ENCODE data around the gene ARID4B.
"Not testable (repeated sequence)": the region's sequence is repeated elsewhere in the genome, so short reads cannot be mapped to it uniquely, and the experiment has no call there.

Gene ARID4B

DNA sequence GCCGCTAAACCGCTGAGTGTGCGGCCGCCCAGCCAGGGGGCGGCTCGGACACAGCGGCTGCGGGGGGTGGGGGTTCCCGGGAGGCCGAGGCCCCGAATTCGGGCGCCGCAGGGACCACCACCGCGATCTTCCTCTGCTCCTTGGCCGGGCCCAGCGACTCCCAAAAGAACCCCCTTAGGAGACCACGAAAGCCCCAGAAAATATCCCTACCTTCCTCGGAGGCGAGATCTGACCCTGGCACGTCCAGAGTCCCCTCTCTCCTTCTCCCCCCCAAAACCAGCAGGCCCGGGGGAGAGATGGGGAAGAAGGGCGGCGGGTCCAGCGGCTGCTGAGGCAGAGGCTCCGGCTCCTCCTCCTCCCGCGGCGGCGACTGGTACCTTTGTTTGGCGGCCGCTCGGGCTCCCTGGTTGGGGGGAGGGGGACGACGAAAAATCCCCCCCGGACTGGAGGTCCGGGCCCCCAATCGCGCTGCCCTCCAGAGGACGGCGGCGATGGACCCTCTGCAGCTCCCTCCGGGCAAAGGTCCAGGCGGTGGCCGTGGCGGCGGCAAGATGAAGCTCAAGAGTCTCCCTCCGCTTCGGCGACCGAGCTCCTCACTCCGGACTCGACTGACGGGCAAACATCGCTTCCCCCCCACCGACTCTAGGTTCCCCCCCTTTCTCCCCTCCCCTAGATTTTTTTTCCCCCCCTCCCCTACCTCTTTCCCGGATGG lies at the start of gene ARID4B:
Gene ARID4B, minus strand, starts transcription at position 621 of the 712 bp plus-strand sequence. CDS start 1,260 bp downstream, outside the sequence.
- peak in 26 of 58 donors; percentile 25 to 95 (median 82) for DNase-seq

DNA sequence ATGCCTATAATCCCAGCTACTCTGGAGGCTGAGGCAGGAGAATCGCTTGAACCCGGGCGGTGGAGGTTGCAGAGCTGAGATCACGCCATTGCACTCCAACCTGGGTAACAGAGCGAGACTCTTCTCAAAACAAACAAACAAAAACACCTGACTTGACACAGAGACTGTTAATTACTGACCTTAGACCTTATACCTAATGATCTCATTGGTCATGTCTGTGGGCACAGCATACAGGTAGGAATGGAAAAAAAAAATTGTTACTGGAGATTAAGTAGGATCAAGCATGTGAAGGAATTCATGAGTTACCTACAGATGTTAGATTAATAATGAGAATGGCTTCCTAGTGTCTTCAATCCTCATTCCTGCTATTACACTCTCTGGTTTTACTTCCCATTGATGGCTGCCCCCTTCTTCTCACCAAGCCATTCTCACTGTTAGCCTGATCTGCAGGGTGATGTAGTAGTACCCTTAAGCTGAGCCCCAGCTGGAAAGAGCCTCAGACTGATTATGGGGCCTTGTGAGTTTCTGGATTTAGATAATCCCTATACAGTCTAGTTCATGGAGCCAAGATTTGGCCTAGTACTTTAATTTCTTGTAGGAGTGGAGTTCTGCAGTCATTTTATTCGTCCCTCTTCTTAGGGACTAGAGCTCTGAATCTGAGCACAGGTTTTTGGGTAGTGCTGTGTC lies 48.1 kb upstream of the ARID4B start:
- DNase-seq = no peak

- DNase-seq = no peak
Observed at GRCh38 chr1:235369802-235370201, 41.8 kb upstream of the ARID4B start.

DNA sequence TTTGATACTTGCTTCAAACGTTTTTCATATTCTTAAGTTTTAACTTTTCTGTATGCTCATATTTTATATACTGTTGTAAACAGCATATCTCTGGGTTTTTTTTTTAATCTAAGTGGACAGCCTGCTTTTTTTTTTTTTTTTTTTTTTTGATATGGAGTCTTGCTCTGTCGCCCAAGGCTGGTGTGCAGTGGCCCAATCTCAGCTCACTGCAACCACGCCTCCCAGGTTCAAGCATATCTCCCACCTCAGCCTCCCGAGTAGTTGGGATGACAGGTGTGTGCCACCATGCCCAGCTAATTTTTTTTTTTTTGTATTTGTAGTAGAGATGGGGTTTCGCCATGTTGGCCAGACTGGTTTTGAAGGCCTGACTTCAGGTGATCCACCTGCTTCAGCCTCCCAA lies 40.4 kb upstream of the ARID4B start:
- DNase-seq = no peak

DNA sequence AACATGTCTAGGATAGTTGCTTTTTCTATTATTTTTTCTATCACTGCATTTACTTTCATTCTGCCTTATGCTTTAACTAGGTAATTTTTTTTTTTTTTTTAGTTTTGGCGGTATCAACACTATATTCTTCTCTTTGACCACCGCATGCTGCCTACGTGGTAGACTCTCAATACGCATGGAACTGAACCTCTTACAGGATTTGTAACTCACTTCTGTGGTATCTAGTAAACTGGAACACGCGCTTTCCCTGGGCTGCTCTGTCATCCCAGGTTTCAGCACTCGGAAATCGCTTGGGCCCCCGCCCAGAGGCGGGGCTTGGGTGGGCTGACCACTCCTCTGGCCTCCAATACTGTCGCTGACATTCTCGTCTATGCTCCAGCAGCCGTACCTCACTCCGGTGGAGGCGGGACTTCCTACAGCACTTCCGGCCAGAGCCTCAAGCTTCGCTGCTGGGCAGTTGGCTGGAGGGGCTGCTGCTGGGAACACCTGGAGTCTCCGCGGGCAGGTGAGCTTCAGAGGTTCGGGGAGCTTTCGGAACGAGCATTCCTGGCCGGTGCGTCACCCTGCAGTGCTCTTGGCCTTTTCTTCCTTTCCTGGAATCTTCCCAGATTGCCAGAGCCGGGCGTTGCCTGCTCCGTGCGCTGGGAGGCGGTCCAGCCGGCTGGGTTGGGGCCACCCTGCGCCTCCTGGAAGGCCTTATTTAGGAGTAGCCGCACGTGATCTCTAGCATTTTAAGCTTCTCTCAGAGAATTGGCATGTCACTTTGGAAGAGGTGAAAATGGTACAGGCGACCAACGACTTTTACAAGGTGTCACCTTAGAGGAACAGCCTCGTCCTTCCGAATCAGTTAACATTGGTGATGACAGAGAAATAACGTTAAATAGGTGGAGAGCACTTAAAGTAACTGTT lies 39.3 kb upstream of the ARID4B start, which contains the start of gene TBCE:
Gene TBCE, plus strand, starts transcription at position 428 of the 909 bp plus-strand sequence. CDS start 12,623 bp downstream, outside the sequence.
- peak; percentile 48 to 97 (median 91) for DNase-seq

- no peak for DNase-seq
Observed at GRCh38 chr1:235366286-235366685, 38.3 kb upstream of the ARID4B start.

DNA sequence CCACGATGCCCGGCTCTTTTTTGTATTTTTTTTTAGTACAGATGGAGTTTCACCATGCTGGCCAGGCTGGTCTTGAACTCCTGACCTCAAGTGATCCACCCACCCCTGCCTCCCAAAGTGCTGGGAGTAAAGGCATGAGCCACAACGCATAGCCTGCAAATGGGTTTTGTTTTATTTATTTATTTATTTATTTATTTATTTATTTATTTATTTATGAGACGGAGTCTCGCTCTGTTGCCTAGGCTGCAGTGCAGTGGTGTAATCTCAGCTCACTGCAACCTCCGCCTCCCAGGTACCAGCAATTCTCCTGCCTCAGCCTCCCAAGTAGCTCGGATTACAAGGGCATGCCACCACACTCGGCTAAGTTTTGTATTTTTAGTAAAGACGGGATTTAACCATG lies 36.2 kb upstream of the ARID4B start:
- not testable (repeated sequence) for DNase-seq

DNA sequence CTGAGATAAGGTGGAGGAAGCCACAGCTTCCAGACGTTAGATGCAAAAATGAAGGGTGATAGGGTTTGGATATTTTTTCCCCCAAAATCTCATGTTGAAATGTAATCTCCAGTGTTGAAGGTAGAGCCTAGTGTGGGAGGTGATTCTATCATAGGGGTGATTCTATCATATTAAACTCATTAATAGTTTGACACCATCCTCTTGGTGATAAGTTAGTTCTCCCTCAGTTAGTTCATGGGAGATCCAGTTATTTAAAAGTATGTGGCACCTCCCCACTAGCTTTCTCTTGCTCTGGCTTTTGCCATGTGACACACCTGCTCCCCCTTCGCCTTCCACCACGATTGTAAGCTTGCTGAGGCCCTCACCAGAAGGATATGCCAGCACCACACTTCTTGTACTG lies 30.9 kb upstream of the ARID4B start:
- no peak for DNase-seq

DNA sequence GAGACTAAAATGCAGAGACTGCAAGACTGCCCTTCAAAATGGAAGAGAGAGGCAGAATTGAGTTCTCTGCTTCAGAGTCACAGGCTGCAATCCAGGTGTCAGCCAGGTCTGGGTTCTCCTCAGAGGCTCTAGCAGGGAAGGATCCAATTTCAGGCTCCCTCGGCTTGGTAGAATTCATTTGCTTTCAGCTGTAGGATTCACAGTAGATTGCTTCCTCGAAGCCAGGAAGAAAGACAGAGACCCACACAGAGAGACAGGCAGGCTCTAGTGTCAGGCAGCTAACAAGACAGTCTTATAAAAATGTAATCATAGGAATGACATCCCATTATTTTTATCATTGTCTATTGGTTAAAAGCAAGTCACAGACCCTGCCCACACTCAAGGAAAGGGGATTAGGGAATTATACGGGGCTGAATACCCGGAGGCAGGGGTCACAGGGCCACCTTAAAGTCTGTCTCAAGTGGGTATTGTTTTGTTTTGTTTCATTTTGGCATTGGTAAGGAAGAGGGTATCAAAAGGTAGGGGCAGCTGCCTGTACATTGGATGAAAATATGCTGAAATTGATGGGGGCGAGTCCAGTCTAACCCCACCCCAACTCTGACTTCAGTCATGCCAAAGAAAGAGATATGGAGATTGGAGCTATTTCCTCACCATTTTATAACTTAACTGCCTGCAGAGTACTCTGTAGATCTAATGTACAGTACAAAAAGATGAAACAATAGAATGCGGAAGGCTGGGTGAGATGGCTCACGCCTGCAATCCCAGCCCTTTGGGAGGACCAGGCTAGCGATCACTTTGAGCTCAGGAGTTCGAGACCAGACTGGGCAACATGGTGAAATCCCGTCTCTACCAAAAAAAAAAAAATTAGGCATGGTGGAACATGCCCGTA lies 29.8 kb upstream of the ARID4B start:
- no peak for DNase-seq

DNA sequence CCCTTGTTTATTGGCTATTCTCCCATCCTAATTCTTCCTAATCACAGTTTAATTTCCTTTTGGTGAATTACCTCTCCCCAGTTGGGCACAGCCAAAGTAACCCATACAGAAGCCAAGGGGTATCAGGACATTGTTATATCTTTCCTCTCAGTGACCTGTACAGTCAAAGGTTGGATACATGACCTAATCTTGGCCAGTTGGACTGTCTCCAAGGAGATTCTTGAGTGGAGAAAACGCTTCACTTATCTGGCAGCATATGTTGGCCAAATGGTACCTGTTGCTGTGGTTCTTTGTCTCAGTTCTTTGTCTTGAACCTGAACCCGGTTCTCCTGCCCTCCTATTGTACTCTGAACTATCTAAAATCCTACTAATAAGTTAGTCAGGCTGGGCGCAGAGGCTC lies 23.9 kb upstream of the ARID4B start:
- no peak for DNase-seq

- no peak for DNase-seq
Observed at GRCh38 chr1:235351441-235351840, 23.5 kb upstream of the ARID4B start.

GRCh38 chr1:235343726-235344125 lies 15.7 kb upstream of the ARID4B start:
- no peak for DNase-seq

GRCh38 chr1:235342471-235342870 lies 14.5 kb upstream of the ARID4B start:
- no peak for DNase-seq

GRCh38 chr1:235342039-235342438 lies 14.1 kb upstream of the ARID4B start:
- no peak for DNase-seq

DNA sequence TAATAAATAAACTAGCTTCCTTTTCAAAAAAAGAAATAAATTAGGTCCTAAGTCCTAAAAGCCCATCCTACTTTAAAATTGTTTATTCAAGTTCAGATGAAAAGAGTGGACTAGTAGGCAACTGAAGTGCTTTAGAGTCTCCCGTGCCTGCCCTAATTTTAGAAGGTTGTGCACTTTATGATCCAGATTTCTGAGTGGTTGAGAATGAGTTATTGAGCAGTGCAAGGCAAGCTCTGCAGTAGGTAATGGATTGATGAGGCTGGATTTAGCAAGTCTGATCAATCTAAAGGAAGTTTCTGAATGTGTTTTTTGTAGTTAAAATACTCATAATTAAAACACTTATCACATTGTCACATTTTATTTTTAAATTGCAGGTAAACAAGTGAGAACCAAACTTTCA lies 13.4 kb upstream of the ARID4B start:
- no peak for DNase-seq

GRCh38 chr1:235339746-235340145 lies 11.8 kb upstream of the ARID4B start:
- no peak for DNase-seq

DNA sequence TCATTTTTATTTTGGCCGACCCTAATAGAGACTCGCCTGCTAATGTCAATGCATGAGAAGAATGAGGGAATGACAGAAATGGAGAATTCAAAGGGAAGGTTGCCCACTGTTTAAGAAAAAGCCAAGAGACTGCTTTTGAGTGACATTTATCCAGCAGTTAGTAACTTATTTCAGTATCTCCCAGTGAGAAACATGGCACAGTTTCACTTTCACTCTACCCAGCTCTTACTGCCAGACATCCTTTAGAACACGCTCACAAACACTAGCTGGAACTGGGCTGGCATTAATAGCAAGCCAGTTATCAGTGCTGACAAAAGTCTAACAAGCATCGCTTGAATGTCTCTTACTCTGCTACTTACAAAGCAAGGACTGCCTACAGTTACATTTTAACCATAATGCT lies 8.9 kb upstream of the ARID4B start:
- DNase-seq = no peak

- DNase-seq = no peak
Observed at GRCh38 chr1:235331401-235331800, 3.4 kb upstream of the ARID4B start.

DNA sequence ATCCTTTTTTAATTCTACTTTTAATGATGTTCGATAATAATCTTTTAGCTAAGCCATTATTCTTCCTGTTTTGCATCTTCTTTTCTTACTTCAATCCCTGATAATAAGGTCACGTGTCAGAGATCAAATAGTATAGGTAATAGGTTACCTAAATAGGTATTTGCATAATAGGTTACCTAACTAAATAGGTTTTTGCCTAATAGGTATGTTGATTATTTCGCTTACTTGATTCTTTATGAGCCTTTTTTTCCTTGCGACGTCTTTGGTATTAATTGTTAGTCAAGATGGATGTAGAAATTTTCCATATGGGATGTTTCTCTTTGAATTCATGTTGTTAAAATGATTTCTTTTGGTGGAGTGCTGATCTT lies 2.9 kb upstream of the ARID4B start:
- DNase-seq = no peak

DNA sequence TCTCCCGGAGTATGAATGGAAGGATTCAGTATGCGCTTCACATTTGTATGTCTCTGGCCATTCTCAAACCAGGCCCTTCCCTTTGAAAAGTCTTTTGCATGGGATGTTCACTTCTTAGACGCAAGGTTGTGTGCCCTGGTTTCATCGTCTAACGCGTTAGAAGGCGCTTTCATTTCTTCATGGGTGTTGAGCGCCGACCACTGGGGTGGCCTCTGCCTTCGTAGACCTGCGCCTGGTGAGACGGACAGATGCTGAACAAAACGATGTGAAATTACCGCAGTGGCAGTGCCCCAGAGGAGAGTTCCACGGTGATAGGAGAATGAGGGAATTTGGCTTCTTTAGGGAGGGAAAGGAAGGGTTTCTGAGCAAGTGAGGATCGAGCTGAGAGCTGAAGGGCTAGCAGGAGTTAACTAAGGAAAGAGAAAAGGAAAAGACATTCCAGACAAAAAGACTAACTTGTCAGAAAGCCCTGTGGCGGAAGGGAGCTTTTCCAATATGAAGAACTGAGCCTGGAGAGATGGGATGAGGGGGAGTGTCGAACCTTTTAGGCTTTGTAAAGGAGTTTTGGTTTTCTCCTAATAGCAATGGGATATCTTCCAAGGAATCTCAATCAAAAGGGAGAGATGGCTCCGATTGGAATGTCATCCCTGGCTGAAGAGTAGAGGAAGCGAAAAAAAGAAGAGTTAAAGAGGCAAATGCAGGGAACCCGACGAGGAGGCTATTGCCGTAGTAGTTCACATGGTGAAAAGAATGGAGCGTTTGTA lies 1.3 kb upstream of the ARID4B start:
- peak in 29 of 58 donors; percentile 5 to 76 (median 40) for DNase-seq
